Measurements from ENCODE around the gene CASKIN1. TPM values are rescaled to one million over a fixed set of nuclear protein-coding genes. Genes with fewer than 3 reads are reported as not detected.
A peak's percentile ranks its signal among the peaks of the same experiment; 100 is the strongest.

CASKIN1 gene
- total and polyA plus RNA-seq, 10 of the 15 experiments (the other 5 are each of a cell fraction or from before 2014, with no cell fraction given), result 0.03 to 0.33 (median 0.11) TPM; not detected in 5

GRCh38 chr16:2223221-2223941 lies 27.0 kb upstream of the CASKIN1 start, which contains the start of gene E4F1 (continued):
- no peak for TF ChIP-seq ETV6 (conservative IDR thresholded peaks at IDR 0.05 in 1 of 2, IDR thresholded peaks at IDR 0.05 in 1 of 2; ENCODE audit: borderline replicate concordance in 1 of 2, low read depth in 1 of 2)
- TF ChIP-seq IRF3 (IDR thresholded peaks at IDR 0.05), result peak; percentile 29; the same call in 1 of the 2 replicates
- TF ChIP-seq HDAC2 (IDR thresholded peaks at IDR 0.05), result no peak
- TF ChIP-seq TAF1 (IDR thresholded peaks at IDR 0.05; ENCODE audit: borderline replicate concordance, low read depth, low read length), result peak; percentile 95
- TF ChIP-seq SIN3A (IDR thresholded peaks at IDR 0.05; ENCODE audit: low read depth, low read length), result peak; percentile 70; the same call in 1 of the 2 replicates
- no peak for TF ChIP-seq ZNF384 (IDR thresholded peaks at IDR 0.05; ENCODE audit: borderline replicate concordance, low read depth, low read length)
- peak in 1 of 2 experiments; percentile 31; a peak in 1 of 4 replicates for TF ChIP-seq BHLHE40 (IDR thresholded peaks at IDR 0.05; ENCODE audit: borderline replicate concordance in 1 of 2, low read depth in 2 of 2, low read length in 1 of 2)
- TF ChIP-seq NFYB (IDR thresholded peaks at IDR 0.05; ENCODE audit: insufficient read depth, low read depth, low read length), result peak; percentile 20; the same call in 1 of the 2 replicates
- TF ChIP-seq CREM (IDR thresholded peaks at IDR 0.05; ENCODE audit: low read depth), result peak; percentile 96
- no peak for TF ChIP-seq BCLAF1 (IDR thresholded peaks at IDR 0.05)
- TF ChIP-seq KAT2A (conservative IDR thresholded peaks at IDR 0.05; ENCODE audit: control insufficient read depth, low read depth, low read length), result no peak
- peak; percentile 86; the same call in 2 of the 3 replicates for TF ChIP-seq POU2F2 (IDR thresholded peaks at IDR 0.05; ENCODE audit: borderline replicate concordance, low read depth, low read length)
- TF ChIP-seq ATF7 (IDR thresholded peaks at IDR 0.05; ENCODE audit: low read depth), result peak; percentile 90
- 0 out of 2 replicates have a peak, but pooled peaks have one; percentile 7 for TF ChIP-seq CHD2 (IDR thresholded peaks at IDR 0.05; ENCODE audit: borderline replicate concordance, low read depth, low read length)
- TF ChIP-seq TCF12 (IDR thresholded peaks at IDR 0.05; ENCODE audit: low read depth, low read length), result 0 out of 2 replicates have a peak, but pooled peaks have one; percentile 56
- peak; percentile 42 for TF ChIP-seq SIX5 (IDR thresholded peaks at IDR 0.05; ENCODE audit: low read depth, low read length, severe bottlenecking)
- TF ChIP-seq ELK1 (IDR thresholded peaks at IDR 0.05; ENCODE audit: low read depth, low read length), result no peak
- no peak for TF ChIP-seq MTA3 (IDR thresholded peaks at IDR 0.05; ENCODE audit: borderline replicate concordance, low read length)
- peak; percentile 99 for TF ChIP-seq POLR2A (IDR thresholded peaks at IDR 0.05; ENCODE audit: low read depth, low read length)
- no peak for TF ChIP-seq ATF2 (IDR thresholded peaks at IDR 0.05; ENCODE audit: low read length)
- TF ChIP-seq BMI1 (IDR thresholded peaks at IDR 0.05; ENCODE audit: borderline replicate concordance), result peak; percentile 99
- TF ChIP-seq EP300 (IDR thresholded peaks at IDR 0.05; ENCODE audit: borderline replicate concordance in 1 of 2, control insufficient read depth in 1 of 2, low read depth in 2 of 2, low read length in 2 of 2), result peak in 1 of 2 experiments; percentile 41; a peak in 1 of 4 replicates
- peak; percentile 88; the same call in 1 of the 2 replicates for TF ChIP-seq POLR2AphosphoS2 (IDR thresholded peaks at IDR 0.05; ENCODE audit: low read depth, low read length)
